GM18858 (cell line): ENCODE measurements around the gene GFAP.

Experiments used
- ATAC-seq: cut with Tn5 transposase; IDR thresholded peaks from one replicate; pipeline ENCODE4 v1.9.1; 2021; ENCODE audit not compliant: unreplicated experiment

The GFAP gene

DNA sequence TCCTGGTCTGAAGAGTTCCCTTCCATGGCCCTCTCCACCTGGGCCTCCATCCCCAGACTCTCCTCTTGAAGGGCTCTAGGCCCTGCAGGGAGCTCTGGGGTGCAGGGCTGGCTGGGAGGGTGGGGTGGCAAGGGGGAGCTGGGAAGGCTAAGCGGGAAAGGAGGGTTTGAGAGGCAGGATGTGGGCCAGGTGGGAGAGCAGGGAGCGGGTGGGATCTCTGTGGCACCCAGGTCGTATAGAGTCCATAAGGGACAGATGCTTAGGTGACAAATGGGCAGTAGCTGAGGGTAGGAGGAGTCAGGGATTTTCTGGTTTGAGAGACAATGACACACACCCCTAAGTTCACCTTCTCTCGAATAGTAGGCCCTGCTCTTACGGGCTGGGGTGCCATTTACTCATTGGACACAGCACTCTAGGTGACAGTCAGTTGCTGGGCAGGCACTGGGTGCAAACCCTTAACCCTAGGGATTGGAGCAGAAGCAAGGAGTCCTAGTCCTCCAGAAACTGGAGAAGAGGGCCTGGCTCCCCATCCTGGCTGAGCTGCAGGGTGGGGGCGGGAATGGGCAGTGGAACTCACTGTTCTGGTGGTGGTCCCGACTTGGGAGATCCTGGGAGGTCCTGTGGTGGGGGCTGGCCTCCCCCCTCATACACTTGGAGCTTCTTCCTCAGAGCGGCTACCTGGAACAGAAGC, 16.9 kb upstream of the GFAP start:
- ATAC-seq, result no peak

DNA sequence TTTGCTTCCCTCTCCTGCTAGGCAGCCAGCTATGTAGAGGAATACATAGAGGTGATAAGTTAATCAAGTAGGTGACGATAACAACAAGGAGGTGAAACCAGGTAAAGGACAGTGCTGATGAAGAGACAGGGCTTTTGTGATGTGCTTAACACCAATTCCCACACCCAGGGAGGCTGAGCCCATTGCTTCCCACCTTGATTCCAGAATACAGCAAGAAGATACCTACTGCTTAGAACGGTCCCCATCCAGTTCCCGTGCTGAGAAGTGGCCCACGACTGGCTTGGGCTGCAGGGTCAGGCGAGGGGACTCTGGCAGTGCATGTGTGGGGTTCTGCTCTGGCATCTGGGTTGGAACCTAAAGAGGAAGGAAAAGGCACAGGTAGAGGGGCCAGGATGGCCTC, 16.1 kb upstream of the GFAP start:
- no peak for ATAC-seq

DNA sequence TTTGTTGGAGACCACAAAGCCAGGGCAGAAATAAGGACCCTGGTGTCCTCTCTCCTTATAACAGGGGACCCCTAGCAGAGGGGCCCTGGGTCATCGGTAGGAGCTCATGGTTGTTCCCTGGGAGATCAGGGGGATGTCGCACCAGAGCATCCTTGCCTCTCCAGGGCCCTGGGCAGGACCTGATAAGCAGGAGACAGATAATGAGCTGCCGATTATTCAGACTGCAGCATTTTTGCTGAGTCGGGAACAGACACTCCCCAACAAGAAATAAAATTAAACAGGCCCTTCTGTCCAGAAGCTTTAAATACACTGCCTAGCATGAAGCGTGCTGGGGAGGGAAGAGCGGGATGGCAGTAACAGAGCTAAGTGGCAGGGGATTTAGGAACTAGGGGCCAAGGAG, 15.4 kb upstream of the GFAP start:
- ATAC-seq, result no peak

DNA sequence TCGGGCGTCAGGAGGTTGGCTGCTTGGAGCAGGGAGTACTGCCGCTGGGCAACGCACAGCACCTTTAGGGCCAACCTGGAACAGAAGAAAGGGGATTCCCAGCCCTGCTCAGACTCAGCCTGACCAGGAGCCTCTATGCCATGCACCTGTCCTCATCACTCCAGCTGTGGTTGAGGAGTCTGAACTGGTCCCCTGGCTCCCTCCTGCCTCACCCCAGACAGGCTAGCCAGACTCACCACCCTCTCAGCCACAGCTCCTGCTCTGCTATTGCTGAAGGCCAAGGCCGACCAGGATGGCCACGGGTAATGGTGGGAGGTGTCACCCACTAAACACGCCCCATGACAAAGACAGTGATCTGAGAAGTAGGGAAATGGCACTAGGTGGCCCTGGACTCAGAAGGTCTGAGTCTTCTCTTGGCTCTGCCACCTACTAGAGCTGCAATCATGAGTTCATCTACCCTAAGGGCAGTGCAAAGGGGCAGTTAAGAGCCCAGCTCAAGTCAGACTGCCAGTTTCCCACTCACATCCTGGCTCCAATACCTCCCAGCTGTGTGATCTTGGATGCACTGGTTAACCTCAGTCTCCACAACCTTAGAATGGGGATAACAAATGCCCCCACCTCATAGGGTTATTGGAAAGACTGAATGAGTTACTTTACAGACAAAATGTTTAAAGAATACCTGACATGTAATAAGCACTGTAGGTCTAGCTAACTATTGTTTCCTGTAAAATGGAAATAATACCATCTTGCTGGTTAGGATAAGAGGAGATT, 13.8 kb upstream of the GFAP start:
- no peak for ATAC-seq

DNA sequence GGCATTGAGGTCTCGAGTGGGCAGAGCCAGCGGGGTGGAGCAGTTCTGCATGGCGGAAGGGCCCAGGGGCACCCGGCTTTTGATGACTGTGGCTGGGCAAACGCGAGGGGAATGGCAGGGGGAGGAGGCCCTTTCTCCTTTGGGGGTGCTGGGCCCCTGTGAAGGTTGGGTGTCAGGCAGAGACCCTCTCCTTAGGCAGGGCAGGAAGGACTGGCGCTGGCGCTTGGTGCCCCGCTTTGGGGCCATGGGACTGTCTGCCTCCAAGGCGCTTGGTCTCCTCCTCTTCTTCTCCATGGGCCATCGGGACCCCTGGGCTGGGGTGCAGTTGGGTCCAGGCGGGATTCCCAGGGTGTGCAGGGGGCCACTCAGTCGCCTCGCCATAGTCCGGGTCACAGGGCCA, 12.8 kb upstream of the GFAP start:
- no peak for ATAC-seq

DNA sequence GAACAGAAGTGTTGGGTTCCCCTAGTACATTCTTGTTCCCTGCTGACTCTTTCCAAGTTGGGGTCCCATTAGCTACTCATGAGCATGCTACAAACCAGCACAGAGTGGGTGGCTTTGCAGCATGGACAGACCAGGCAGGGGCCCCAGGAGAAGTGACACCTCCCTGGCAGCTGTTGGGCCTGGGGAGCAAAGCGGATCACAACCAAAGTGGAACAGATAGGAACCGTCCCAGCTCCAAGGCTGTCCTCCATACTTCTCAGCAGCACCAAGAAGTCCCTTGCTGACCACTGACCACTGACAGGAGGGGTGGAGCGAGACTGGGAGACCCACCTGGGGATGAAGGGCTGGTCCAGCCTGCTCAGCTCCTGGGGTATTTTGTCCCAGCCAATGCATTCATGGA, 12.4 kb upstream of the GFAP start:
- ATAC-seq, result no peak

DNA sequence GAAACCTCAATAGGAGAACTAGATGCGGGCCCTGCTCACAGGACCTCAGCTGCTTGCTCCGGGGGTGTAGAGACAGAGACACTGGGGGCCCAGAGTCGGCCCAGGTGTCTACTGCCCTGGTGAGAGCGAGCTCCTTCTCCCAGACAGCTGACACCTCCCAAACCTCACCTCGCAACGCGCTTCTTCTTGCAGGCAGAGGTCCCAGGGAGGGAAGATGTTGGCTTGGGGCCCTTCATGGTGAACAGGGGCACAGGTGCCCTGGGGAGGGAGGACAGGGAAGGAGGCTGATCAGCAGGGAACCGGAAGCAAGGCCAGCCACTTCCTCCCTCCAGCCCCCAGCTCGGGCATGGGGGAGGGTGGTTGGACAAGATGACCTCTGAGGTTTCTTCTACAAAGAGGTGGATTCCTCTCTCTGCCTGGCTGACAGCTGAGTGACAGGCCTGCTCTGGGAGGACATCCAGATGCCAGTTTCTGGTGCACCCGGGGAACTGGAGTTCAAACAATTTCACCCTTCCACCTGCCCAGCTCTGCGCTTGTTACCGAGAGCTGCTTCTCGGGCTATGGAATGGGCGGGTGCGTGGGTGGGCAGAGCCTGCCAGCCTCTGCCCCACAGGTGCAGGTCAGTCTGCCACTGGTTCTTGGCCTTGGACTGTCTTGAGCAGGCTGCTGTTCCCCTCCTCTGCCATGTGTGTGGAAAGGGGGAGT, 11.7 kb upstream of the GFAP start:
- ATAC-seq, result no peak

DNA sequence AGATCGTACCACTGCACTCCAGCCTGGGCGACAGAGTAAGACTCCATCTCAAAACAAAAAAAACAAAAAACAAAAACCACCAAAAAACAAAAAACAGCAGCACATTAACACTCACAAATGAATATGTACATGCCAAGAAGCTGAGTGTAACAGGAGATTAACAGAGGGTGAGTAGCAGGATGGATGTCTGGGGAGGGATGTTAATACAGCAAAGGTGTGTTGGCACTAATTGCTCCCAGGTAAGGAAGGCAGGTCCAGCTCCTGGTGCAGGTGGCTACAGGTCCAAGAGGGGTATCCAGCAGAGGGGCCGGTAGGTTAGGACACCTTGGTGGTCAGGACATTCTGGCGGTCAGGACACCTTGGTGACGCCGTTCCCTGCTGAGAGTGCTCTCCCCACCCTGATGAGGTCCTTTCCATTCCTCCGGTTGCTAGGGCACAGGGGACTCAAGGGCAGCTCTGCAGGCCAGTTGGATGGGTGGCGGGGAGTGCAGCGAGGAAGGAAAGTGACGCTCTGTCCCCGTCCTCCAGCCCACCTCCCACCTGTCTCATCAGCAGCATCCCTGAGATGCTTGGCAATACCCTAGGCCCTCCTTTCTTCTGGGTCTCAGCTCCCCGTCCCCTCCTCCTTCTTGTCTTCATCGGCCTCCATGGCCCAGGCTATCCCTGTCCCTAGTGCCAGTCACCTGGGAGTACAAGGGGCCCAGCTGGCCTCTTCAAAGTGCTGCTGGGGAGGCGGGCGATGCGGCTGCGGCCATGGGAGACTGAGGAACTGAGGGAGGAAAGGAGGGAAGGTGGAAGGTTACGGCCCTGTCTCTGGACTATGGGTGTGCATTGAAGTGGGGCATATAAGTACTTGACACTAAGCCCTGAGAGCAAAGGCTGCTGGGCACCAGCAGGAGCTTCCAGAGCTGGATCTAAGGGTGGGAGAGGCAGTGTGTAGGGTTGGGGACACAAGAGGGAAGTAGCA, 10.7 kb upstream of the GFAP start:
- ATAC-seq, result no peak

DNA sequence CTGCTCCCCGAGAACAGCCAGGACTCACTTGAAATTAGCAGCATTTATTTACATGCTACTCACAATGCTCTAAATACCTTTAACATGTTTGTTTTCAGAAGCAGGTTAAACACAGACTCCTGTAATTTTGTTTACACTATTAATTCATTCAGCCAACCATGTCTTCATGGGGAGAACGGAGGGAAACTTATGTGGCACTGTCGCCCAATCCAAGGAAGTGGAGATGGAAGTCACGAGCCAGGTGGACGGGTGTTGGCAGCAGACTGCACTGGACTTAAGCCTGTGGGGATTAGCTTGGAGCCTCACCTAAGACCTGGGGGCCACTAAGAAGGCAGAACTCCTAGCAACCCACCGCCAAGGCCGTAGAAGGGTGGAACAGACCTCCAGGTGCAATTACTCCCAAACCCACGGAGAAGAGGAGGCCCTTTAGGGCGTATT, 8.8 kb upstream of the GFAP start:
- no peak for ATAC-seq

DNA sequence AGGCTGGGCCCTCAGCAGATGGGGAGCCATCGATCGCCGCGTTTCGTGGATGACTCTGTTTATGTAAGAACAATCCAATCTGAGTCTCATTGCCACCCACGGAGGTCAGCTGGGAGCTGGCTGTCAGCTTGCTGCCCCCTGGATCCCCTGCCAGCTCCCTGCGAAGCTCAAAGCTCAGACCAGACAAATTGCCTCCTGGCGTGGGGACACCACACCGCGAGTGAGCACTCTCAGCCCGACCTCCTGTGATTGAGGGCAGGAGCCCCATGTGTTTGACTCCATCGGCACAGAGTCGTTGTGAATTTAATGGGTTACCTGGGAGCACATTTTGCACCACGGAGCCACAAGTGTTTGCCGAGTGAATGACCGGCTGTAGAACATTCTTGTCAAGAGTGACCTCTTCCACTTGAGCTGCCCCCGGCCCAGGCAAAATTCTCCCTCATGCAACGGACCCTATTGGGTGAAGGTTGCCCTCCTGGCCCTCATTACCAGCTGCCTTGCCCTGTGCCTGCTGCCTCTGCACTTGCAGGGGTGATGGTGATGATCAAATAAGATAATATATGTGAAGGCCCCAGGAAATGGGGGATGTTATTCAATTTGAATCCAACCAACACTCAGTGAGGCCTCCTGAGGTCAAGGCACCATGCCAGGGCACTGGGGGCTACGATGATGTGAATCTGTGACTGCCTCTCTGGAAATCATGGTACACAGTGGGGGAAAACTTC, 7.6 kb upstream of the GFAP start:
- ATAC-seq, result no peak

DNA sequence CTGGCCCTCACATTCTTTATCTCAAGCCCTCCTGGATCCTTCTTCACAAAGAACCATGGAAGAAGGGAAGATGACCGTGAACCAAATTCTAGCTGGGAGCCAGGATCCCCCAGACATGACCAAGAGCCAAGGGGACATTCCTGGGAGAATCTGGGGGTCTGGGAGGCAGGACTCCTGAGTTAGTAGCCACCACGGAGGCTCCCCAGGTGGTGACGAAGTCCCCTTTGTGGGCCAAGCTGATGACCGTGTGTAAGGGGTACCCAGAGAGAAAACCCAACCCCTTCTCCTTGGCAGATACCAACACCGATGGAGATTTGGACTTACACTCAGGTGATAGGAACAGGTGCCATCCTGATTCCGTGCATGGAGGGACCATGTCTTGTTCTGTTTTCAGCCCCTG, 6.8 kb upstream of the GFAP start:
- no peak for ATAC-seq

DNA sequence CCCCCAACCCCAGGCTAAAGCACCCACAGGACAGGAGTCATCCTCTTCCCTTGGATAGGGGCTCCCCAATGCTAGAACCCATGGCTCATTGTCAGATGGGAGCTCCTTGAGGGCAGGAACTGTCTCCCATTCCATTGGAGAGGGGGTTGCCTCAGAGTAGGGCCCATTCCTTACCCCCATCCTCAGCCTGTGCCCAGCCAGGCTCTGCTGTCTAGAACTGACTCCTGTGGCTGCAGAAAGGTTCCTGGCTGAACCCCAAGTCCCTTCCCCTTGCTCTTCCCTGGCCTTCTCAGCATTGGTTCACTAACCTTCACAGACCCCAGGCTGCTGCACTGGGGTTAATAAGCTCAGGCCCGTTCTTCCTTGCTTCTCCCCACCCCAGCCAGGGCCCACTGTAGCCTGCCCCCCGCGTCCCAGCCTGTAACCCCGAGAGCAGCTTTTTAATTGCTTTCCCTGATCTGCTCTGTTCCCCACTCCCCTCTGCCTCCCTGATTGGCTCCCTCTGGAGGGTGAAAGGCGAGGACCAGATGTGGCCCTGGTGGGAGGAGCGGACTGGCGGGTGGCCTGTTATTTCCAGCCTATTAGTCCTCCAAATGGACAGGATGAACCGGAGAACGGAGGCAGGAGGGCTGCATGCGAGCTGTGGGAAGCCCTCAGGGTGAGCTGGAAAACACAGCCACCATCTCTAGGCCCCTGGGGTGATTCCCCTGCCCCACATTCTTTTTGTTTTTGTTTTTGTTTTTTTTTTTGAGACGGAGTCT, 6.0 kb upstream of the GFAP start:
- no peak for ATAC-seq

DNA sequence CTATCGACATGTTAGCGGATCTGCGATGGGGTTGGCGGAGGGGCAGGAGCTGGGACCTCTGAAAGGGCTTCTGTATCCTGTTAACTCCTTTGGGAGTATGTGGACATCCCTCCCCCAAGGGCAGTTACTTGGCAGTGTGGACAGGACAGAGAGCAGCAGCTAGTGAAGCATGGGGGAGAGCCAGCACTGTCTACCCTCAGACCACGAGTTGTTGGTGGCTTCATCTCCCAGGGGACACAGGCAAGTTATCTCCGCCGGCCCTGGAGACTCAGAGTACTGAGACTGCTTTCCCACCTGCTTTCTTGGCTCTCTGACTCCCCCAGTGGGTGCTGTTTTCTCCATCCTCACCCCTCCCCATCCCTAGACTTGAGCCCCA, 5.3 kb upstream of the GFAP start:
- ATAC-seq, result no peak

DNA sequence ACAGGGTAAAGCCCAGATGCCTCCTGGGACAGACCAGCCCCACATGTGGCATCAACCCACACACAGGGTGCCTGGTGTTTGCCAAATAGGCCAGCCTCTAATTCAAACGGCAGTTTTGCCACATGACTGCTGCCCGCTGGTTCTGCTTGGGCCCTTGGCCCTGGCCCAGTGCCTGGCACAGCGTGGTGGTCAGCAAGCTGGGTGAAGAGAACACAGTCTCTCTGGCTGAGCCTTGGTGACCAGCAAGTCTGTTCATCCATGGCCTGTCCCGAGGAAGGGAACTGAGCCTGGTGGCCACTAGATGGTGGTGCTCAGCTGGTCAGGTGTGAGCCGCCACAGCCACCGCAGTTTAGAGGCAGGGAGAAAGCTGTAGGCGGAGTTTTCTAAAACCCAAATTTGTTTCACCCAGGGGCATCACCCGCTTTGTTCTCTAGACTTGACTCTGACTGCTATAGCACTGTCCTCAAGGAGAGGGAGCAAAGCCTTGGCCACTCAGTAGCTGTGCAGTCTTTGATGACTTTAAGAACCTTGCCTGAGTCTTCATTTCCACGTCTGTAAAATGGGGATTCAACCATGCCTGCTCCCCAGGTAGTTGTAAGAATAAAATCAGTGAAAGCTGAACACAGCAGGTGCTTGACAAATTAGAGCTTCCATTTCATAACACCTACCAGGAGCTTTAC, 4.7 kb upstream of the GFAP start:
- ATAC-seq, result no peak

DNA sequence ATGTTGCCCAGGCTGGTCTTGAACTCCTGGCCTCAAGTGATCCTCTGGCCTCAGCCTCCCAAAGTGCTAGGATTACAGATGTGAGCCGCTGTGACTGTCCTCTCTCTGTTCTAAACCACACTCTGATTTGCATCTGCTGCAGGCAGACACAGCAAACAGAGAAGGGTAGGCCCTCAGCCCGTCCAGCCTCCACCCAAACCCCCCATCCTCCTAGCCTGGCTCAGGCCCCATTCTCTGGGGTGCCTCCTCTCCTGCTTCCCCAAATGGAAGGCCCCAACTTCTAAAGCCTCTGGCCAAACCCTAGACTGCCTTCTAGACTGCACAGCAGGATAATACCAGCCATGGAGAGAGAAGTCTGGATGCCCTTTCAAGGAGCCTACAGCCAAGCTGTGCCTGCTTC, 4.1 kb upstream of the GFAP start:
- no peak for ATAC-seq

DNA sequence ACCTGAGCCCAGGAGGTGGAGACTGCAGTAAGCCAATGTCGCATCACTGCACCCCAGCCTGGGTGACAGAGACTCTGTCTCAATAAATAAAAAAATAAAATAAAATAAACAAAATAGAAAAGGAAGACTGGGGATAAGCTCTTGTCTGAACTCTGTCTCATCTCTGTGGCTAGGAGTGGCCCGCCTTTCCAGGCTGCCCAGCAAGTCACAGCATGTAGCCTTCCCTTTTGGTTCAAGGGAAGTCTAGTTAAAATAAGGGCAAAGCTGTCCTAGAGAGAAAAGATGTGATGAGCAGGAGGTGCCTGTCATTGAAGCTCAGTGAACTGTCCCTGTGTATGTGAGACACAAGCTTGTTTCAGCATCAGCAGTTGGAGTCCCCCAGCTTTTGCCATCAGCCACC, 2.7 kb upstream of the GFAP start:
- no peak for ATAC-seq

DNA sequence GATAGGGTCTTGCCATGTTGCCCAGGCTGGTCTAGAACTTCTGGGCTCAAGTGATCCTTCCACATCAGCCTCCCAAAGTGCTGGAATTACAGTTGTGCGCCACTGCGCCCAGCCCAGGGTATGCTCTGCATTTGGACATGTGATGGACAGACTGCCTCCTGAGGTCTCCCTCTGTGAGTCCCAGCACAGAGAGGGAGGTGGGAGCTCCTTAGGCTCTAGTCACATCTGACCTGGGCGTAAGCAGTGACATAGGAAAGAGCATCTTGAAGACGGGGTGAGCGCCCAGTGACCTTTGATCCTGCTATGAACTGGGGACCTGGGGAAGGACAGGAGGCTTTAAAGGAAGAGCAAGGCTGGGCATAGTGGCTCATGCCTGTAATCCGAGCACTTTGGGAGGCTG, 2.2 kb upstream of the GFAP start:
- ATAC-seq, result no peak

DNA sequence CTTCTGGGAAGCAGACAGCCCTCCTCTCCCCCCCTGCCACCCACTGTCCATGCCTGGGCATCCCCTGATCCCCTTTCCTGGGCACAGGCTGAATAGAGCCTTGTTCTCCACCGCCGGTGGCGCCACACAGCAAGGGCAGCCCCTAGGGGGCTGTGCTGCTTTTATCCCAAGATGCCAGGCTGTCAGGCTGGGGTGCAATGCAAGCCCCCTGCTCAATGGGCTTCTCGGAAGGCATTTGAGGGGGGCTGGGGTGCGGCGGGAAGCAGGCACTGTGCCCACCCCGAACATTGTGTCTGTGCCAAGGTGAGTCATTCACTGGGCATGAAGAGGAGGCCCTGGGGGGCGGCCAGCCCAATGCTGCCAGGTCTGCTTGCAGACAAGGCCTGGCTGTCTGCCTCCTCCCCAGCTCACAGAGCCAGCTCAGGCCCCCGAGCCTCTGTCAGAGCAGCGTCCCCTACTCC, 1.5 kb upstream of the GFAP start:
- no peak for ATAC-seq
